Stomach (tissue), 4 donors: ENCODE data around the gene PTPRM.

Experiments
- CTCF ChIP-seq, 7 experiments: fragments of 450-650 bp in 4 of 7; fragments of 200-600 bp in 3 of 7; sonication (generic) in 3 of 7; IDR thresholded peaks; one replicate each; pipeline ENCODE4 v1.5.1; 2016 to 2019; ENCODE audit warnings: antibody characterized with exemption in 7 of 7, control low read depth in 2 of 7, mild to moderate bottlenecking in 1 of 7
- EP300 ChIP-seq: sonication (generic); formaldehyde crosslinking; IDR thresholded peaks from one replicate; pipeline ENCODE4 v1.6.1; 2017; ENCODE audit warnings: antibody characterized with exemption

GRCh38 chr18:8450013-8450412, 882.9 kb downstream of the PTPRM start:
- TF ChIP-seq CTCF (IDR thresholded peaks at IDR 0.05) (peak in 2 of 7 experiments; percentile 6 to 20), EP300 (no peak)
